Stimulated activated memory B cell treated with anti-CD40 and anti-IgM and Interleukin-4, amounts not matched to agents 10 μg/mL and 1 μg/mL and 100 μg/mL, for 72 hours (primary cell): Measurements from ENCODE around the gene HMX2.

Experiments
- ATAC-seq: fragments of 150-1000 bp; cut with Tn5 transposase; 2 replicates; pipeline ENCODE4 v1.10.0; 2021
- H3K27ac Mint-ChIP-seq: one replicate; pipeline ENCODE4 v1.8.0; 2022; ENCODE audit warnings: mild to moderate bottlenecking, mixed read lengths
- H3K27me3 Mint-ChIP-seq: one replicate; pipeline ENCODE4 v1.8.0; 2022; ENCODE audit warnings: mixed read lengths
- H3K36me3 Mint-ChIP-seq: one replicate; pipeline ENCODE4 v1.8.0; 2022; ENCODE audit warnings: mixed read lengths
- H3K4me1 Mint-ChIP-seq: one replicate; pipeline ENCODE4 v1.8.0; 2022; ENCODE audit warnings: mixed read lengths
- H3K4me3 Mint-ChIP-seq: one replicate; pipeline ENCODE4 v1.8.0; 2022; ENCODE audit warnings: mild to moderate bottlenecking, moderate library complexity, mixed read lengths
- H3K9me3 Mint-ChIP-seq: one replicate; pipeline ENCODE4 v1.8.0; 2022; ENCODE audit warnings: mixed read lengths

The HMX2 gene

GRCh38 chr10:123187781-123188180, 39.8 kb downstream of the HMX2 start:
- no peak overlapping the region for H3K27ac Mint-ChIP-seq

GRCh38 chr10:123191886-123192285, 44.0 kb downstream of the HMX2 start:
- no peak overlapping the region for H3K4me3 Mint-ChIP-seq
- no peak for ATAC-seq
- H3K36me3 Mint-ChIP-seq: peaks cover 80% of the 10 kb centered on the region
- no peaks in the 10 kb centered on the region for H3K9me3 Mint-ChIP-seq
- no peak overlapping the region for H3K27ac Mint-ChIP-seq
- no peaks in the 10 kb centered on the region for H3K27me3 Mint-ChIP-seq
- H3K4me1 Mint-ChIP-seq: peaks cover under 1% of the 10 kb centered on the region

More at GRCh38 chr10:123187781-123188180, 39.8 kb downstream of the HMX2 start:
- H3K4me3 Mint-ChIP-seq: no peak overlapping the region
- H3K36me3 Mint-ChIP-seq: peaks cover 98% of the 10 kb centered on the region
- H3K27me3 Mint-ChIP-seq: no peaks in the 10 kb centered on the region
- H3K9me3 Mint-ChIP-seq: peaks cover 13% of the 10 kb centered on the region
- no peak for ATAC-seq
- H3K4me1 Mint-ChIP-seq: peaks cover 6% of the 10 kb centered on the region

- Mint-ChIP-seq H3K4me3 (no peak overlapping the region), H3K27me3 (no peaks in the 10 kb centered on the region)
- ATAC-seq: no peak
Observed at GRCh38 chr10:123194056-123194455, 46.1 kb downstream of the HMX2 start.

More at GRCh38 chr10:123194056-123194455, 46.1 kb downstream of the HMX2 start:
- Mint-ChIP-seq H3K9me3 (no peaks in the 10 kb centered on the region), H3K36me3 (peaks cover 74% of the 10 kb centered on the region), H3K27ac (no peak overlapping the region), H3K4me1 (no peaks in the 10 kb centered on the region)
